ENCODE data around the gene TBX20. TPM values are rescaled to one million over a fixed set of nuclear protein-coding genes. Genes with fewer than 3 reads are reported as not detected.
"Not testable (repeated sequence)": the region's sequence is repeated elsewhere in the genome, so short reads cannot be mapped to it uniquely, and the experiment has no call there.

The TBX20 gene
- total RNA-seq, 2 experiments from 2014 or later: 0.09 TPM; not detected in 1

GRCh38 chr7:35206924-35207323 is 47.0 kb downstream of the TBX20 start:
- intact Hi-C loops (cut with DNase I, micrococcal nuclease); ATAC-seq; H3K27ac Mint-ChIP-seq; CTCF ChIA-PET; H3K4me1 Mint-ChIP-seq; DNase-seq; H3K4me3 Mint-ChIP-seq; POLR2A ChIA-PET; H3K36me3 Mint-ChIP-seq (ENCODE audit: low read depth); H3K9me3 Mint-ChIP-seq (ENCODE audit: low read depth); H3K27me3 Mint-ChIP-seq: not testable (repeated sequence)

- POLR2A ChIA-PET; H3K4me3 Mint-ChIP-seq; H3K9me3 Mint-ChIP-seq (ENCODE audit: low read depth): not testable (repeated sequence)
Measured at GRCh38 chr7:35204850-35205249, 49.0 kb downstream of the TBX20 start.

GRCh38 chr7:35204031-35204430 is 49.9 kb downstream of the TBX20 start:
- POLR2A ChIA-PET, H3K4me1 Mint-ChIP-seq, CTCF ChIA-PET: not testable (repeated sequence)

More at GRCh38 chr7:35204850-35205249, 49.0 kb downstream of the TBX20 start:
- H3K27me3 Mint-ChIP-seq; ATAC-seq; H3K36me3 Mint-ChIP-seq (ENCODE audit: low read depth); CTCF ChIA-PET; DNase-seq; intact Hi-C loops (cut with DNase I, micrococcal nuclease); H3K4me1 Mint-ChIP-seq; H3K27ac Mint-ChIP-seq: not testable (repeated sequence)

GRCh38 chr7:35202353-35202752 is 51.5 kb downstream of the TBX20 start:
- DNase-seq; H3K27me3 Mint-ChIP-seq; POLR2A ChIA-PET; H3K27ac Mint-ChIP-seq; H3K9me3 Mint-ChIP-seq (ENCODE audit: low read depth); CTCF ChIA-PET; H3K4me3 Mint-ChIP-seq; H3K4me1 Mint-ChIP-seq; ATAC-seq; H3K36me3 Mint-ChIP-seq (ENCODE audit: low read depth); intact Hi-C loops (cut with DNase I, micrococcal nuclease): not testable (repeated sequence)

More at GRCh38 chr7:35204031-35204430, 49.9 kb downstream of the TBX20 start:
- H3K9me3 Mint-ChIP-seq (ENCODE audit: low read depth); intact Hi-C loops (cut with DNase I, micrococcal nuclease); H3K36me3 Mint-ChIP-seq (ENCODE audit: low read depth); DNase-seq; H3K27me3 Mint-ChIP-seq; ATAC-seq; H3K27ac Mint-ChIP-seq; H3K4me3 Mint-ChIP-seq: not testable (repeated sequence)

GRCh38 chr7:35200170-35200569 is 53.7 kb downstream of the TBX20 start:
- intact Hi-C loops (cut with DNase I, micrococcal nuclease); POLR2A ChIA-PET: not testable (repeated sequence)

GRCh38 chr7:35198370-35199140 is 55.3 kb downstream of the TBX20 start:
- DNase-seq; H3K27me3 Mint-ChIP-seq; POLR2A ChIA-PET; H3K4me1 Mint-ChIP-seq; ATAC-seq; H3K9me3 Mint-ChIP-seq (ENCODE audit: low read depth); H3K36me3 Mint-ChIP-seq (ENCODE audit: low read depth); H3K27ac Mint-ChIP-seq; H3K4me3 Mint-ChIP-seq; CTCF ChIA-PET: not testable (repeated sequence)
- intact Hi-C loops (cut with DNase I, micrococcal nuclease): loop anchor here (10.0 kb wide), 2 partner anchors 236 to 426 kb away; no protein-coding TSS in a partner anchor

More at GRCh38 chr7:35200170-35200569, 53.7 kb downstream of the TBX20 start:
- H3K9me3 Mint-ChIP-seq (ENCODE audit: low read depth); H3K4me1 Mint-ChIP-seq; ATAC-seq; H3K4me3 Mint-ChIP-seq; H3K36me3 Mint-ChIP-seq (ENCODE audit: low read depth); CTCF ChIA-PET; DNase-seq; H3K27ac Mint-ChIP-seq; H3K27me3 Mint-ChIP-seq: not testable (repeated sequence)

GRCh38 chr7:35191571-35191970 is 62.3 kb downstream of the TBX20 start:
- not testable (repeated sequence) for H3K36me3 Mint-ChIP-seq (ENCODE audit: low read depth); H3K9me3 Mint-ChIP-seq (ENCODE audit: low read depth); DNase-seq; H3K4me1 Mint-ChIP-seq; H3K4me3 Mint-ChIP-seq; H3K27ac Mint-ChIP-seq; ATAC-seq
- intact Hi-C loops (cut with DNase I, micrococcal nuclease): loop anchor here (2.0 to 10.0 kb wide), 4 partner anchors 243 to 433 kb away; no protein-coding TSS in a partner anchor
- ChIA-PET CTCF (interaction anchor here (0.5 to 1.0 kb wide), 2 partner anchors 328 to 432 kb away, joined by 3 read pairs; no protein-coding TSS in a partner anchor), POLR2A (interaction anchor here (0.6 kb wide), 1 partner anchor 463 kb away, joined by 3 read pairs; no protein-coding TSS in a partner anchor)
- peaks cover 16% of the 10 kb centered on the region for H3K27me3 Mint-ChIP-seq

- H3K9me3 Mint-ChIP-seq (ENCODE audit: low read depth); ATAC-seq; H3K27ac Mint-ChIP-seq; H3K4me3 Mint-ChIP-seq; DNase-seq; POLR2A ChIA-PET; H3K36me3 Mint-ChIP-seq (ENCODE audit: low read depth): not testable (repeated sequence)
- peaks cover 23% of the 10 kb centered on the region for H3K27me3 Mint-ChIP-seq
- intact Hi-C loops (cut with DNase I, micrococcal nuclease): loop anchor here (2.0 to 10.0 kb wide), 4 partner anchors 245 to 435 kb away; no protein-coding TSS in a partner anchor
- CTCF ChIA-PET: interaction anchor here (1.0 kb wide), 1 partner anchor 330 kb away, joined by 3 read pairs; no protein-coding TSS in a partner anchor
- peaks cover 16% of the 10 kb centered on the region for H3K4me1 Mint-ChIP-seq
Measured at GRCh38 chr7:35190146-35190773, 63.6 kb downstream of the TBX20 start.

- H3K9me3 Mint-ChIP-seq (ENCODE audit: low read depth); CTCF ChIA-PET; ATAC-seq; H3K36me3 Mint-ChIP-seq (ENCODE audit: low read depth): not testable (repeated sequence)
- POLR2A ChIA-PET: interaction anchor here (0.6 kb wide), 1 partner anchor 361 kb away, joined by 3 read pairs; no protein-coding TSS in a partner anchor
- DNase-seq: peak; percentile 13
- H3K4me3 Mint-ChIP-seq: peak overlapping the region; percentile 56
- peak overlapping the region; percentile 6 for H3K27ac Mint-ChIP-seq
- peaks cover 19% of the 10 kb centered on the region for H3K4me1 Mint-ChIP-seq
- peaks cover 28% of the 10 kb centered on the region for H3K27me3 Mint-ChIP-seq
- intact Hi-C loops (cut with DNase I, micrococcal nuclease): loop anchor here in 1 of 2 experiments (5.0 kb wide), 3 partner anchors 66 to 351 kb away; partner anchors contain the start of gene TBX20
Measured at GRCh38 chr7:35186751-35187150, 67.1 kb downstream of the TBX20 start.

- H3K9me3 Mint-ChIP-seq (ENCODE audit: low read depth): no peaks in the 10 kb centered on the region
- CTCF ChIA-PET: interaction anchor here (1.1 kb wide), 1 partner anchor 334 kb away, joined by 3 read pairs; no protein-coding TSS in a partner anchor
- POLR2A ChIA-PET: interaction anchor here (0.6 kb wide), 1 partner anchor 361 kb away, joined by 3 read pairs; no protein-coding TSS in a partner anchor
Measured at GRCh38 chr7:35185908-35186731, 67.8 kb downstream of the TBX20 start.

GRCh38 chr7:35185578-35185907 is 68.4 kb downstream of the TBX20 start:
- H3K9me3 Mint-ChIP-seq (ENCODE audit: low read depth); H3K36me3 Mint-ChIP-seq (ENCODE audit: low read depth); DNase-seq; POLR2A ChIA-PET; H3K27ac Mint-ChIP-seq; ATAC-seq; H3K4me3 Mint-ChIP-seq: not testable (repeated sequence)
- Mint-ChIP-seq H3K27me3 (peaks cover 29% of the 10 kb centered on the region), H3K4me1 (peaks cover 19% of the 10 kb centered on the region)
- intact Hi-C loops (cut with DNase I, micrococcal nuclease): loop anchor here in 1 of 2 experiments (5.0 kb wide), 3 partner anchors 67 to 352 kb away; partner anchors contain the start of gene TBX20
- CTCF ChIA-PET: interaction anchor here (1.1 kb wide), 1 partner anchor 335 kb away, joined by 3 read pairs; no protein-coding TSS in a partner anchor

More at GRCh38 chr7:35185908-35186731, 67.8 kb downstream of the TBX20 start:
- H3K4me1 Mint-ChIP-seq: peaks cover 19% of the 10 kb centered on the region
- H3K27ac Mint-ChIP-seq: no peak overlapping the region
- ATAC-seq (peak; percentile 44), DNase-seq (peak; percentile 40)
- no peaks in the 10 kb centered on the region for H3K36me3 Mint-ChIP-seq (ENCODE audit: low read depth)
- peaks cover 29% of the 10 kb centered on the region for H3K27me3 Mint-ChIP-seq
- intact Hi-C loops (cut with DNase I, micrococcal nuclease): loop anchor here in 1 of 2 experiments (5.0 kb wide), 3 partner anchors 66 to 351 kb away; partner anchors contain the start of gene TBX20
- peak overlapping the region; percentile 56 for H3K4me3 Mint-ChIP-seq
